Retina (tissue), 1 donor: ENCODE data around the gene FOXP1.

Experiments used
- DNase-seq: peaks from one replicate; pipeline ENCODE4 v3.0.0-alpha.2; 2016

FOXP1 gene

GRCh38 chr3:71294919-71295318, 288.6 kb downstream of the FOXP1 start:
- DNase-seq: no peak

DNA sequence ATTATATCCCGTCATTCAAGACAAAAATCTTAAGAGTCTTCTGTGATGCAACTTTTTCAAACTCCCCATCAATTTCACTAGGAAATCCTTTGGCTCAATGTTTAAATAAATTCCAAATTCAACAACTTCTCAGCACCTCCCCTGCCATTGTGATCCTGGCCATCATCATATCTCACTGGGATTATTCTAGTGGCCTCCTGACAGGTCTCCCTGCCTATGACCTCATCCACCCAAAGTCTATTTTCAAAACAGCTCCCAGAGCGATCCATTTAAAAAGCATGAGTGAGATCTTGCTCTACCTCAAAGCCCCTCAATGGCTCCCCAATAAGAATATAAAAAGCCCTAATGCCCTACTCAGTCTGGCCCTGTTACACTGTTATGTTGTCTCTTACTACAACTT, 293.2 kb downstream of the FOXP1 start:
- DNase-seq: no peak

- DNase-seq: no peak
Measured at GRCh38 chr3:71288269-71288930, 295.1 kb downstream of the FOXP1 start.

- DNase-seq: no peak
Measured at GRCh38 chr3:71285086-71285485, 298.4 kb downstream of the FOXP1 start.

- DNase-seq: no peak
Measured at GRCh38 chr3:71282976-71283375, 300.6 kb downstream of the FOXP1 start.

DNA sequence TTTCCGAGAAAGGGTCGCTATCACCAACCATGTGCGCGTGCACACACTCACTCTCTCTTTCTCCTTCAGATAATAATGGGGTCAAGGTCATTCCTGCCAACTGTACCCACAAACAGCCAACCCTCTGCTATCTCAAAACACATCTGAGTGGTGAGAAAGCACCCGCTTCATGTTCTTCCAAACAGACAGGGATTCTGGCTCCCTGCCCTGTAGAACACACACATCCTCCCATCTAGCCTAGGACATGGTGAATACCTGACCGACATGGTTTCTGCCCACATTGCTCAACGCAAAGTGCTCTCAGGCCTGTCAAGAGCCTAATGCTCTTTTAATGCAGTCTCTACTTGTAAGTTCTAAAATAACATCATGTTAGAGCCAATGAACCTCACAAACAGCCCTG, 302.2 kb downstream of the FOXP1 start:
- no peak for DNase-seq

- DNase-seq: no peak
Measured at GRCh38 chr3:71277341-71277740, 306.2 kb downstream of the FOXP1 start.

GRCh38 chr3:71276531-71276930, 307.0 kb downstream of the FOXP1 start:
- no peak for DNase-seq

- DNase-seq: no peak
Measured at GRCh38 chr3:71273453-71273852, 310.1 kb downstream of the FOXP1 start.

- DNase-seq: no peak
Measured at GRCh38 chr3:71271596-71271995, 311.9 kb downstream of the FOXP1 start.

DNA sequence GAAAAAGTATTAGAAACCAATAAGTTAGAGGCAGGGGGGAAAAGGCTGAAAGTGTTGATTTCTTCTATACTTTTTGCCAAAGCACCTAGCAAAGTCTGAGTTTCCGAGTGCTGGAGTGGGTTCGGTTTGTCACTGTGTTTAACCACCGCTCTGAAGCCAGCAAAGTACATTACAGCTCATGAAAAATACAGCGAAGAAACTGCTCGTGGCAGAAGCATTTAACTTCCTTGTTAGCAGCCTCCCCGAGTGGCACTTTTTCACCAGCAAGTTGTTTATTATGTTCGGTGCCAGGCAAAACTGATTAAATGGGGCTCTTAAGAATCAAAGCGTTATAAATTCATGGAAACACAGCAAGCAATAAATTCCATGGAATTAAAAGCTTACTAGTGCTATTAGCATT, 313.6 kb downstream of the FOXP1 start:
- DNase-seq: peak; percentile 6

- DNase-seq: no peak
Measured at GRCh38 chr3:71268462-71268999, 315.0 kb downstream of the FOXP1 start.

- no peak for DNase-seq
Measured at GRCh38 chr3:71266875-71267274, 316.7 kb downstream of the FOXP1 start.

DNA sequence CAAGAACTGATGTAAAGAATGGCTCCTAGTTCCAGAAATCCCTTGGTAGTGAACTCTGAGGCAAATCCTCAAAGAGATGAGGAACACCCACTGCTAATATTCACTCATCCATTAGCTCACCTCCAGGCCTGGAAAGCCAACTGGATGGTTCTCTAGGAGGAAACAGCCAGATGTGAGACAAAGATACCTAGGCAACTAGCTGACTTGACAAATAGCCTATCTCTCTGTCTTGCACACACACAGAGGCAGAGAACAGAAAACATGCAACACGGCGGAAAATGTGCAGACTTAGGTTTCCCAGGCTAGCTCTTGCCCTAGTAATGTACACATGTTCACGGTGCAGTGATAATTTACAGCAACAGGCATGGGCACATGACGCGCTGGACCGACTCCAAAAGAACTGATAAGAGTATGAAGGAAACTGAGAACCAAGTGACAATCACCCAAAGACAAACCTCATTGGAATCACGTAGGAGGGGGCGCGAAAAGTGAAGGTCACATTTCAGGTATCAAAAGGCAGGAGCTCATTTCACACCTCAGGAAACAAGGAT, 318.1 kb downstream of the FOXP1 start:
- no peak for DNase-seq

DNA sequence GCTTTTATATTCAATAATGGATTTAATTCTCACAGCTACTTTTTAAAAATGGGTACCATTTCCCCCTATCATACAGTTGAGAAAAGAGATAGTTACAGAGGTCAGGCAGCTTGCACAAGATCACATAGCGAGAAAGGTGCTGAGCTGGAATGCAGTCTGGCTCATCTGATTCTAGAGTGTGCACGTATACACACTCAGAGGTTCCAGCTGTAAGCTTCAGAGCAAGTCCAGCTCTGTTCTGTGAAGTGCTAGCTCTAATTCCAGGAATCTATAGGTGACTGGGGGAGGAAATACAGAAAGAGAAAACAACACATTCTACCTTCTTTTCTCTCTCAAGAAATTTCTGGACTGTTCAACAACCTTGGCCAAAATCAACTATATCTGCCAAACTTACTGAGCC, 318.7 kb downstream of the FOXP1 start:
- no peak for DNase-seq

DNA sequence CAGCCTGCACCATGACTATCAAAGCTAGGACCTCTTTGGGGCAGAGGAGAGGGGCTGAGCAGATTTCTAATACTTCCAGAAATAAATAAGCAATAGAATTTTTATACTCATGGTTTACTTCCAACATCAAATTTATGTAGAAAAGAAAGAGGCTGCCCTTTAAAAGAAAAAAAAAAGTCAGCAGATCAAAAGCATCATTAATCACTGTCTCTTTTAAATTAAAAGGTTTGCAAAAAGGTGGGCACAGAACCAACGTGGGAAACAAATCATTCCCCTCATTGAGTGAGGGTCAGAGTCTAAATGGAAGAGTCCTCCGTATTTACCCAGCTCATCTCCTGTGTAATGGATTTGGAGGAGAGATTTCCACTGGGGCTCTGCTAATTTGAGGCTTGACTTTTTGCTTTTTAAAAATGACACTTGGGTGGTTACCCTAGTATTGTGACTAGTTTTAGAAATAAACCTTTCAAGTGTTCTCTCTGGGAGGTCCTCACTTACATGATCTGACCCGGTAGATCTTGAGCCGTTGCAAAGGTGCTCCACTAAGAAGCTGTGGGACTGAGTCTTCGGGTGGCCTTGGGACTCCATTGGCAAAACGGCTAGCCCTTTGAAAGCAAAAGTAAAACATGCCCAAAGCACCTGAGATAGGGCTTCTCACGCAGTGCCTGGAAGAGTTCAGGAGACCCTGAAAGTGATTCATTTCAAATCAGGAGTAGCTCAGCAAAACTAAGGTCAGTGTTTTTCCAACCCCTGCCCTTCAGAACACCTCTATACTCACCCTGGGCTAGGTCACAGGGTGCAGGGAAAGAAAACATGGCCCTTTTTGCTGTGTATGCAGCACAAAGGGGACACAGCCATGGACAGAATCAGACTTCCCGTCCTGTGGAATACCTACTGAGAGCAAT, 320.9 kb downstream of the FOXP1 start:
- no peak for DNase-seq

GRCh38 chr3:71260782-71261181, 322.7 kb downstream of the FOXP1 start:
- DNase-seq: no peak

DNA sequence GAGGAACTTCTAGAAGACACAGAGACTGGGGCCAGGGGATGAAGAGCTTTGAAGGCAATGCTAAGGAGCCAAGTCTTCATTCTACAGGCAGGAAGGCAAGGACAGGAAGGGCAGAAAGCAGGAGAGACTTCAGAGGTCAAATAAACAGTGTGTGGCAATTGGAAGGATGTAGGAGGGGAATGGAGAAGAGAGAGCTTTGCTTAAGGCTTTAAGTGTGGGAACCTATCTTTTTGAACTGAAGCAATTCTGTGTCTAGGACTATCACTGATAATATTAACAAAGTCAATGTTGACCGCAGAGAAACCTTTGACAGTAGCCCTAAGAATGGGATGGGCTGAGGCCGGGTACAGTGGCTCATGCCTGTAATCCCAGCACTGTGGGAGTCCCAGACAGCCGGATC, 325.0 kb downstream of the FOXP1 start:
- no peak for DNase-seq

GRCh38 chr3:71258116-71258515, 325.4 kb downstream of the FOXP1 start:
- DNase-seq: no peak

DNA sequence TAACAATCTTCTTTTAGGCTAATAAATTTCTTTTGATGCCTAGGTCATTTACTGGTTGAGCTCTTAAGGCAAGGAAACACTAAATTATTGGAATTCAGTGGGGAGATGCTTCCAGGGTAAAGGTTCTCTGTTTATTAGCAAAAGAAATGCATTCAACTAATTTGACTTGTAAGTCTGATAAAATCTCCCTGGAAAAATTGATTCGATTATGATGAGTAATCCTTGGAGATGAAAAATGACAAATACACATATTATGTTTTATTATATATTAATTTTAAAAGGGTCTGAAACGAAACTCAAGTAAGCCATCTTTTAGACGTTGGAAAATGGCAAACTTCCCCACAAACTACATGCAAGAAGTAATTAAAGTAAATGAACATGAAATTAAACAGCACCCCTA, 328.0 kb downstream of the FOXP1 start:
- no peak for DNase-seq

- DNase-seq: no peak
Measured at GRCh38 chr3:71254281-71255057, 329.1 kb downstream of the FOXP1 start.

GRCh38 chr3:71253169-71253568, 330.4 kb downstream of the FOXP1 start:
- no peak for DNase-seq

GRCh38 chr3:71252466-71252865, 331.1 kb downstream of the FOXP1 start:
- no peak for DNase-seq
